ENCODE measurements around the gene OPN1MW3.

OPN1MW3 gene

DNA sequence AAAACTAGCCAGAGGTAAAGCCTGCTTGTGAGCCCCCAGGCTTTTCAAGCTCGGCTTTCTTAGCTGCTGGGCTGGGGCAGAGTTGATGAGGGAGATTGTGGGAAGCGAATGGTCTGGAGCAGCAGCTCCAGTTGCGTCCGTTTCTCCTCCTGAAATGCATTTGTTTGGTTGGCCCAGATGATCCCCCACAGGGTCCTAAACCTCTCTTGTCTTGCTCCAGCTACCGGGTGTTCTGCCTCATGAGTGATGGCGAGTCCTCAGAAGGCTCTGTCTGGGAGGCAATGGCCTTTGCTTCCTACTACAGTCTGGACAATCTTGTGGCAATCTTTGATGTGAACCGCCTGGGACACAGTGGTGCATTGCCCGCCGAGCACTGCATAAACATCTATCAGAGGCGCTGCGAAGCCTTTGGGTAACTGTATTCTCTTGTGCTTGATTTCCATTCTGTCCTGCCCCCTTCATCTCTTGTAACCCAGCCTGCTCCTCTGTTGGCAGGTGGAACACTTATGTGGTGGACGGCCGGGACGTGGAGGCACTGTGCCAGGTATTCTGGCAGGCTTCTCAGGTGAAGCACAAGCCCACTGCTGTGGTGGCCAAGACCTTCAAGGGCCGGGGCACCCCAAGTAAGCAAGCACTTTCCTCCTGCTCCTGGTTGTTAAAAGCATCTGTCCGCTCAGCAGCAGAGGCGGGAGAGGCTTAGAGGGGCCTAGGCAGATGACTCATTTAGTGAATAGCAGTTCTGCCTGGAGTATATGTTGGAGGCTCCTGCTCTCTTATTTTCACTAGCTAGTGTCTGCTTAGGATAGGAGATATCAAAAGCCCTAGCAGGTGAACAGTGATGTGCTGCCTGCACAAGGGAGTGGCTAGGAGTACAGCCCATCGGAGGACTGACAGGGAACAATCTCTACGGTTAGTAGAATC lies 53.5 kb downstream of the OPN1MW3 start:
- Histone ChIP-seq H3K9me2 (replicated peaks; ENCODE audit: insufficient read depth, low read length) (no peaks in the 10 kb centered on the region), H3K4me1 (ENCODE audit: low read length) (peaks cover 5% of the 10 kb centered on the region; the same call in 1 of the 2 replicates), H2AFZ (ENCODE audit: low read length) (no peak overlapping the region), H3K4me2 (ENCODE audit: low read depth, low read length) (no peak overlapping the region), H3K9me3 (replicated peaks; ENCODE audit: insufficient read depth, low read length) (no peaks in the 10 kb centered on the region), H3K27ac (ENCODE audit: low read length) (no peak overlapping the region), H3F3A (ENCODE audit: insufficient read depth, low read length) (no peaks in the 10 kb centered on the region), H3K4me3 (ENCODE audit: low read length) (no peak overlapping the region), H3K36me3 (replicated peaks; ENCODE audit: insufficient read depth, low read length) (no peaks in the 10 kb centered on the region), H3K79me2 (ENCODE audit: low read length) (no peaks in the 10 kb centered on the region), H3K9ac (ENCODE audit: low read length) (no peak overlapping the region), H4K20me1 (ENCODE audit: insufficient read depth, low read length) (no peaks in the 10 kb centered on the region), H3K27me3 (replicated peaks; ENCODE audit: insufficient read depth, low read length) (no peaks in the 10 kb centered on the region)
- TF ChIP-seq EZH2 (optimal IDR thresholded peaks at IDR 0.05; ENCODE audit: low read depth, low read length) (no peak), EZH2phosphoT487 (IDR thresholded peaks at IDR 0.05; ENCODE audit: low read length) (no peak), CTCF (IDR thresholded peaks at IDR 0.05; ENCODE audit: low read length) (no peak)
- DNase-seq = no peak

- no peaks in the 10 kb centered on the region for H4K20me1 ChIP-seq (ENCODE audit: insufficient read depth, low read length)
- no peak overlapping the region for H3K4me2 ChIP-seq (ENCODE audit: low read depth, low read length)
- H3K79me2 ChIP-seq (ENCODE audit: low read length) = no peaks in the 10 kb centered on the region
- H3K9ac ChIP-seq (ENCODE audit: low read length) = no peak overlapping the region
- peaks cover 5% of the 10 kb centered on the region; the same call in 1 of the 2 replicates for H3K4me1 ChIP-seq (ENCODE audit: low read length)
- no peaks in the 10 kb centered on the region for H3K27me3 ChIP-seq (replicated peaks; ENCODE audit: insufficient read depth, low read length)
- DNase-seq = no peak
- H3K9me3 ChIP-seq (replicated peaks; ENCODE audit: insufficient read depth, low read length) = no peaks in the 10 kb centered on the region
- H3K36me3 ChIP-seq (replicated peaks; ENCODE audit: insufficient read depth, low read length) = no peaks in the 10 kb centered on the region
- no peak overlapping the region for H3K4me3 ChIP-seq (ENCODE audit: low read length)
- no peaks in the 10 kb centered on the region for H3F3A ChIP-seq (ENCODE audit: insufficient read depth, low read length)
- TF ChIP-seq EZH2phosphoT487 (IDR thresholded peaks at IDR 0.05; ENCODE audit: low read length) (no peak), EZH2 (optimal IDR thresholded peaks at IDR 0.05; ENCODE audit: low read depth, low read length) (no peak), CTCF (IDR thresholded peaks at IDR 0.05; ENCODE audit: low read length) (no peak)
- H3K27ac ChIP-seq (ENCODE audit: low read length) = no peak overlapping the region
- H2AFZ ChIP-seq (ENCODE audit: low read length) = no peak overlapping the region
- H3K9me2 ChIP-seq (replicated peaks; ENCODE audit: insufficient read depth, low read length) = no peaks in the 10 kb centered on the region
These were observed 54.7 kb downstream of the OPN1MW3 start for GRCh38 chrX:154312116-154312515.

GRCh38 chrX:154313147-154313546 lies 55.8 kb downstream of the OPN1MW3 start:
- no peak for DNase-seq
- Histone ChIP-seq H3K27me3 (replicated peaks; ENCODE audit: insufficient read depth, low read length) (no peaks in the 10 kb centered on the region), H3K27ac (ENCODE audit: low read length) (no peak overlapping the region), H3K4me3 (ENCODE audit: low read length) (no peak overlapping the region), H3K9me2 (replicated peaks; ENCODE audit: insufficient read depth, low read length) (no peaks in the 10 kb centered on the region), H3K79me2 (ENCODE audit: low read length) (no peaks in the 10 kb centered on the region), H3K9me3 (replicated peaks; ENCODE audit: insufficient read depth, low read length) (no peaks in the 10 kb centered on the region), H3F3A (ENCODE audit: insufficient read depth, low read length) (no peaks in the 10 kb centered on the region), H3K4me2 (ENCODE audit: low read depth, low read length) (no peak overlapping the region), H2AFZ (ENCODE audit: low read length) (no peak overlapping the region), H4K20me1 (ENCODE audit: insufficient read depth, low read length) (no peaks in the 10 kb centered on the region), H3K36me3 (replicated peaks; ENCODE audit: insufficient read depth, low read length) (no peaks in the 10 kb centered on the region), H3K4me1 (ENCODE audit: low read length) (peaks cover 4% of the 10 kb centered on the region; the same call in 1 of the 2 replicates), H3K9ac (ENCODE audit: low read length) (no peak overlapping the region)
- no peak for TF ChIP-seq EZH2phosphoT487 (IDR thresholded peaks at IDR 0.05; ENCODE audit: low read length)
- TF ChIP-seq EZH2 (optimal IDR thresholded peaks at IDR 0.05; ENCODE audit: low read depth, low read length) = no peak
- no peak for TF ChIP-seq CTCF (IDR thresholded peaks at IDR 0.05; ENCODE audit: low read length)

Data from MM.1S (cell line).